ENCODE data around the gene PXYLP1.

Gene PXYLP1

GRCh38 chr3:141229132-141229531, 2.5 kb upstream of the PXYLP1 start:
- no peak overlapping the region for H3K4me3 ChIP-seq (replicated peaks; ENCODE audit: low read depth, low read length)
- no peak for DNase-seq (ENCODE audit: extremely low read depth, insufficient read length)
- H3K27me3 ChIP-seq (replicated peaks; ENCODE audit: control insufficient read depth, insufficient read depth, low read length) = no peaks in the 10 kb centered on the region; the same call in none of the 2 replicates
- no peaks in the 10 kb centered on the region for H3K36me3 ChIP-seq (ENCODE audit: control insufficient read depth, insufficient read depth, low read length)
- TF ChIP-seq CTCF (IDR thresholded peaks at IDR 0.05; ENCODE audit: insufficient read depth, low read length, poor library complexity, severe bottlenecking) = no peak

DNA sequence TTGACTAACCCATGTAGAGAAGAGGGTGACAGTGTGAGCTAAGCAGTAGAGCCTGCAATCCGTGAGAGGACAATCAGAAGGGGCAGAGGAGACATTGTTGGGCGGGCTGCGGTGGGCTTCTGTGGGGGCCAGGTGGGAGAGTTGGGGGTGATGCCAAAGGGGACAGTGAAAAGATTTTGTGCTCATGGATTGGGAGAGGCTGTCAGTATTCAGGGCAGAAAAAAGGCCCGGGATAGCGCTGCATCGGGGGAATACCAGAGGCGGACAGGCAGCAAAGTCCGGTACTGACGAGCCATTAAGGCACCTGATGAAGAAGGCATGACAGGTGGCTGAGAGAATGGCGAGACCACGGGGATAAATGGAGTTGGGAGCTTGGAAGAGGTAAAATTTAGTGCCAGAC, 1.3 kb upstream of the PXYLP1 start:
- no peak for TF ChIP-seq CTCF (IDR thresholded peaks at IDR 0.05; ENCODE audit: insufficient read depth, low read length, poor library complexity, severe bottlenecking)
- Histone ChIP-seq H3K4me3 (replicated peaks; ENCODE audit: low read depth, low read length) (no peak overlapping the region), H3K27me3 (replicated peaks; ENCODE audit: control insufficient read depth, insufficient read depth, low read length) (no peaks in the 10 kb centered on the region; the same call in none of the 2 replicates), H3K36me3 (ENCODE audit: control insufficient read depth, insufficient read depth, low read length) (no peaks in the 10 kb centered on the region)
- DNase-seq (ENCODE audit: extremely low read depth, insufficient read length) = no peak

DNA sequence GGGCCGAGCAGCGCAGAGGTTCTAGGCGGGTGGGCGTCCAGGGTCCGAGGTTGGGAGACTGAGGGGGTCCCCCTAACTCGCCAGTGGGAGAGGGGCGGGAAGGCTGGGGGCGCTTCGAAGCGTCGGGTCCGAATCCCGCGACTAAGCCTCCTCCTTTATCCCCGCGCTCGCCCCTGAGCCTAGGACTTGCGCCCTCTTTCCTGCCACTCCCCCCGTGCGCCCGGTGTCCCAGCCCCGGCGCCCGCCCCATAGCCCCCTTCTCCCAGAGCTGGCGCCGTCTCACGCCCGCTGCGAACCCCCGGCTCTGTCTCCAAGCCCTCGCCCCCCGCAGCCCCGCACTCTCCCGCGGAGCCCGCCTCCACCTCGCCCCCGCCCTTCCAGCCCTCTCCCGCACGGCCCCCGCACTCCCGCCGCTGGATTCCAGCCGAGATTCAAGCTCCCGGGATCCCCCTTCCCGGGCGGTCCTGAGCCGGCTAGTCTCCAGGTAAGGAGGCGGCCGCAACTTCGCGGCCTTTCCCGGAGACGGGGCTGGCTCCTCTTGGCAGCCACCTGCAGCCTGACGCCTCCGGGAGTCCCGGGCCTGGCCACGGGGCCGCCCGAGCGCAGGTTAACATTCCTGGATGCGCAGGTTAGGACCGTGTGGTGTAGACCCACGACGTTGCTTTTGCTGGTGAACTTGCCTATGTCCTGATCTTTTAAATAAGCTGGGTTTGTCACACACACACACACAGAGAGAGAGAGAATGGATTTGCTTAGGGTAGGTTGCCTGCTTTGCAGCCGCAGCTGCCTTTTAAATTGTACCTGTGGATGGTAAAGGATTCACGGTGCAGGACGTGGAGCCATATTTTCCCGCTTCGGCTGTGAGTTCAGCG, 563 bp downstream of the PXYLP1 start:
- H3K36me3 ChIP-seq (ENCODE audit: control insufficient read depth, insufficient read depth, low read length) = no peaks in the 10 kb centered on the region
- H3K4me3 ChIP-seq (replicated peaks; ENCODE audit: low read depth, low read length) = peak overlapping the region; percentile 56
- DNase-seq (ENCODE audit: extremely low read depth, insufficient read length) = peak; percentile 30
- H3K27me3 ChIP-seq (replicated peaks; ENCODE audit: control insufficient read depth, insufficient read depth, low read length) = no peaks in the 10 kb centered on the region; the same call in none of the 2 replicates
- TF ChIP-seq CTCF (IDR thresholded peaks at IDR 0.05; ENCODE audit: insufficient read depth, low read length, poor library complexity, severe bottlenecking) = no peak

- no peak overlapping the region for H3K4me3 ChIP-seq (replicated peaks; ENCODE audit: low read depth, low read length)
Measured at GRCh38 chr3:141233457-141234161, 2.0 kb downstream of the PXYLP1 start.

DNA sequence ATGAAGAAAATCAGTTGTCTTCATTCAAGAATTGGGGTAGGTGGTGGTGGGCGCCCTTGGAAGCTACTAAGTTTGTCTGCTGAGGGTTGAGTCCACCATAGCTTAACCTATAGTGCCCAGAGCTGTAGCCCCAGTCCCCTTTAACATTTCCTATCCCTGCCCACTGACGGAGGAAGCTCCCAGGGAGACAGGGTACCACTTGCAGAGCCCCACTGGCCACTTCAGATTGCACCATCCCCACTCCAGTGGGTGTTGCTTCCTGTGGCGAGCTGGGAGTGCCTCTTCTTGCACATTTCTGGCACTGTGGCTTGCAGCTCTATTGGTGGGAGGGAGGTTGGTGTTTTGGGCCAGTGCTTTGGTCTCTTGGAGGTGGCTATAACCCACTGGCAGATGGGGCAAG, 2.7 kb downstream of the PXYLP1 start:
- no peak for DNase-seq (ENCODE audit: extremely low read depth, insufficient read length)
- Histone ChIP-seq H3K4me3 (replicated peaks; ENCODE audit: low read depth, low read length) (no peak overlapping the region), H3K27me3 (replicated peaks; ENCODE audit: control insufficient read depth, insufficient read depth, low read length) (no peaks in the 10 kb centered on the region; the same call in 1 of the 2 replicates), H3K36me3 (ENCODE audit: control insufficient read depth, insufficient read depth, low read length) (no peaks in the 10 kb centered on the region)
- no peak for TF ChIP-seq CTCF (IDR thresholded peaks at IDR 0.05; ENCODE audit: insufficient read depth, low read length, poor library complexity, severe bottlenecking)

More at GRCh38 chr3:141233457-141234161, 2.0 kb downstream of the PXYLP1 start:
- DNase-seq (ENCODE audit: extremely low read depth, insufficient read length) = no peak
- Histone ChIP-seq H3K27me3 (replicated peaks; ENCODE audit: control insufficient read depth, insufficient read depth, low read length) (no peaks in the 10 kb centered on the region; the same call in none of the 2 replicates), H3K36me3 (ENCODE audit: control insufficient read depth, insufficient read depth, low read length) (no peaks in the 10 kb centered on the region)
- TF ChIP-seq CTCF (IDR thresholded peaks at IDR 0.05; ENCODE audit: insufficient read depth, low read length, poor library complexity, severe bottlenecking) = no peak

Measured in GM06990 (cell line).